OCI-LY7 (cell line): ENCODE measurements around the gene ABCC1.

Source experiments
- CTCF ChIP-seq: fragments of 200-600 bp; sonication (generic); conservative IDR thresholded peaks from 2 replicates; pipeline ENCODE4 v1.5.1; 2014; ENCODE audit warnings: mild to moderate bottlenecking, antibody characterized with exemption, low read length, moderate library complexity, mixed read lengths
- EZH2phosphoT487 ChIP-seq: fragments of 200-600 bp; sonication (generic); IDR thresholded peaks from 2 replicates; pipeline ENCODE4 v1.6.1; 2018; ENCODE audit warnings: low read depth, borderline replicate concordance, mild to moderate bottlenecking, mixed run types, antibody characterized with exemption, low read length, moderate library complexity, mixed read lengths

- TF ChIP-seq EZH2phosphoT487 (no peak), CTCF (no peak)
Measured at GRCh38 chr16:16059895-16060590, 110.6 kb downstream of the ABCC1 start.
